Daoy (cell line): ENCODE measurements around the gene HAUS8. TPM values are rescaled to one million over a fixed set of nuclear protein-coding genes. Genes with fewer than 3 reads are reported as not detected.
A peak's percentile ranks its signal among the peaks of the same experiment; 100 is the strongest.
"Not testable (repeated sequence)": the region's sequence is repeated elsewhere in the genome, so short reads cannot be mapped to it uniquely, and the experiment has no call there.

ENCODE experiments used
- DNase-seq: peaks from one replicate; pipeline ENCODE4 v3.0.0-alpha.2; 2015; ENCODE audit warnings: low read depth
- total RNA-seq: library from RNA; depleted of rRNA; stranded (reverse); fragments of >200 nt; shearing (Covaris generic); gene quantifications from 2 replicates; pipeline ENCODE4 v1.2.3, GENCODE V29; 2014; rRNA removed

The HAUS8 gene
- 11.5 and 17.5 TPM in 2 replicates for total RNA-seq

- peak; percentile 100 for DNase-seq
These were observed at the start of gene HAUS8, which contains the start of gene MYO9B for GRCh38 chr19:17075035-17075863. HAUS8 (minus strand) TSS chr19:17075452; CDS start chr19:17075422, 30 bp downstream. MYO9B (plus strand) TSS chr19:17075777; CDS start chr19:17101718, 25,941 bp downstream.

GRCh38 chr19:17124025-17124424 is 48.8 kb upstream of the HAUS8 start:
- DNase-seq = no peak

- DNase-seq = no peak
These were observed 47.8 kb upstream of the HAUS8 start for GRCh38 chr19:17123041-17123440.

- DNase-seq = peak; percentile 22
These were observed 46.6 kb upstream of the HAUS8 start for GRCh38 chr19:17121736-17122293.

- no peak for DNase-seq
These were observed 43.7 kb upstream of the HAUS8 start for GRCh38 chr19:17118957-17119356.

GRCh38 chr19:17116996-17117702 is 41.9 kb upstream of the HAUS8 start:
- DNase-seq = no peak

- no peak for DNase-seq
These were observed 39.2 kb upstream of the HAUS8 start for GRCh38 chr19:17114414-17114831.

GRCh38 chr19:17113127-17113785 is 38.0 kb upstream of the HAUS8 start:
- no peak for DNase-seq

- DNase-seq = no peak
These were observed 37.4 kb upstream of the HAUS8 start for GRCh38 chr19:17112700-17113099.

GRCh38 chr19:17112271-17112670 is 37.0 kb upstream of the HAUS8 start:
- no peak for DNase-seq

GRCh38 chr19:17111766-17112165 is 36.5 kb upstream of the HAUS8 start:
- no peak for DNase-seq

- DNase-seq = no peak
These were observed 35.3 kb upstream of the HAUS8 start for GRCh38 chr19:17110599-17110966.

- no peak for DNase-seq
These were observed 34.8 kb upstream of the HAUS8 start for GRCh38 chr19:17109962-17110598.

GRCh38 chr19:17109300-17109699 is 34.0 kb upstream of the HAUS8 start:
- no peak for DNase-seq

- no peak for DNase-seq
These were observed 33.2 kb upstream of the HAUS8 start for GRCh38 chr19:17108453-17108784.

- peak; percentile 98 for DNase-seq
These were observed 32.5 kb upstream of the HAUS8 start for GRCh38 chr19:17107546-17108452.

GRCh38 chr19:17106964-17107363 is 31.7 kb upstream of the HAUS8 start:
- not testable (repeated sequence) for DNase-seq

- no peak for DNase-seq
These were observed 30.3 kb upstream of the HAUS8 start for GRCh38 chr19:17105556-17105955.

GRCh38 chr19:17104679-17105078 is 29.4 kb upstream of the HAUS8 start:
- DNase-seq = no peak

GRCh38 chr19:17103177-17103576 is 27.9 kb upstream of the HAUS8 start:
- peak; percentile 49 for DNase-seq
